HG02852 (cell line): ENCODE results near the gene UBE2G1.
"Not testable (repeated sequence)": the region's sequence is repeated elsewhere in the genome, so short reads cannot be mapped to it uniquely, and the experiment has no call there.

Source experiments
- ATAC-seq: cut with Tn5 transposase; IDR thresholded peaks from one replicate; pipeline ENCODE4 v1.9.1; 2021; ENCODE audit warnings: mild to moderate bottlenecking, moderate library complexity; ENCODE audit not compliant: unreplicated experiment

UBE2G1 gene

GRCh38 chr17:4375796-4376440 lies 9.4 kb upstream of the UBE2G1 start:
- not testable (repeated sequence) for ATAC-seq

- peak; percentile 63 for ATAC-seq
Observed at GRCh38 chr17:4375039-4375748, 8.7 kb upstream of the UBE2G1 start.

- ATAC-seq, result no peak
Observed at GRCh38 chr17:4369557-4370230, 3.2 kb upstream of the UBE2G1 start.

- ATAC-seq, result no peak
Observed at GRCh38 chr17:4368341-4368740, 1.9 kb upstream of the UBE2G1 start.

- not testable (repeated sequence) for ATAC-seq
Observed at GRCh38 chr17:4367177-4367576, 702 bp upstream of the UBE2G1 start.

- peak; percentile 15 for ATAC-seq
Observed at GRCh38 chr17:4365628-4366326, 698 bp downstream of the UBE2G1 start.

- ATAC-seq, result peak; percentile 49
Observed at GRCh38 chr17:4365103-4365627, 1.3 kb downstream of the UBE2G1 start.

- ATAC-seq, result no peak
Observed at GRCh38 chr17:4364622-4365041, 1.8 kb downstream of the UBE2G1 start.

- ATAC-seq, result no peak
Observed at GRCh38 chr17:4362141-4362540, 4.3 kb downstream of the UBE2G1 start.

GRCh38 chr17:4358154-4358553 lies 8.3 kb downstream of the UBE2G1 start:
- ATAC-seq, result no peak

GRCh38 chr17:4357671-4358070 lies 8.8 kb downstream of the UBE2G1 start:
- no peak for ATAC-seq

- ATAC-seq, result no peak
Observed at GRCh38 chr17:4357030-4357628, 9.3 kb downstream of the UBE2G1 start.

- no peak for ATAC-seq
Observed at GRCh38 chr17:4354862-4355514, 11.5 kb downstream of the UBE2G1 start.

GRCh38 chr17:4354206-4354605 lies 12.3 kb downstream of the UBE2G1 start:
- no peak for ATAC-seq

- ATAC-seq, result not testable (repeated sequence)
Observed at GRCh38 chr17:4350214-4350613, 16.3 kb downstream of the UBE2G1 start.

- ATAC-seq, result no peak
Observed at GRCh38 chr17:4345581-4346252, 20.8 kb downstream of the UBE2G1 start.

- no peak for ATAC-seq
Observed at GRCh38 chr17:4344926-4345325, 21.5 kb downstream of the UBE2G1 start.

GRCh38 chr17:4342535-4342934 lies 23.9 kb downstream of the UBE2G1 start:
- no peak for ATAC-seq

GRCh38 chr17:4341616-4341977 lies 24.9 kb downstream of the UBE2G1 start:
- ATAC-seq, result no peak
